Activated CD4-positive, alpha-beta T cell treated with anti-CD3 and anti-CD28 coated beads, Interleukin-2, amount 10 ng/mL, durations not matched to agents 24 days and 14 days (primary cell): ENCODE results near the gene EIF4EBP2. TPM values are rescaled to one million over a fixed set of nuclear protein-coding genes. Genes with fewer than 3 reads are reported as not detected.

Source experiments
- DNase-seq: peaks from one replicate; pipeline ENCODE4 v3.0.0; 2022
- H3K27ac Mint-ChIP-seq: one replicate; pipeline ENCODE4 v1.8.0; 2022; ENCODE audit warnings: mild to moderate bottlenecking, mixed read lengths
- H3K27me3 Mint-ChIP-seq: one replicate; pipeline ENCODE4 v1.8.0; 2022; ENCODE audit warnings: mixed read lengths
- H3K36me3 Mint-ChIP-seq: one replicate; pipeline ENCODE4 v1.8.0; 2022; ENCODE audit warnings: low read depth, mild to moderate bottlenecking, mixed read lengths
- H3K4me1 Mint-ChIP-seq: one replicate; pipeline ENCODE4 v1.8.0; 2021; ENCODE audit warnings: mixed read lengths
- H3K4me3 Mint-ChIP-seq: one replicate; pipeline ENCODE4 v1.8.0; 2022; ENCODE audit warnings: mild to moderate bottlenecking, moderate library complexity, mixed read lengths
- H3K9me3 Mint-ChIP-seq: one replicate; pipeline ENCODE4 v1.8.0; 2021; ENCODE audit warnings: mixed read lengths
- intact Hi-C: fragments of 100-400 bp; cut with micrococcal nuclease; formaldehyde crosslinking; loops from one replicate; pipeline ENCODE4 v1.15.1; 2023
- total RNA-seq: library from RNA; stranded (reverse); gene quantifications from 2 replicates; pipeline ENCODE4 v1.2.3, GENCODE V29; 2022

The EIF4EBP2 gene
- total RNA-seq, 1 donor from 2014 or later: 38.3 TPM

DNA sequence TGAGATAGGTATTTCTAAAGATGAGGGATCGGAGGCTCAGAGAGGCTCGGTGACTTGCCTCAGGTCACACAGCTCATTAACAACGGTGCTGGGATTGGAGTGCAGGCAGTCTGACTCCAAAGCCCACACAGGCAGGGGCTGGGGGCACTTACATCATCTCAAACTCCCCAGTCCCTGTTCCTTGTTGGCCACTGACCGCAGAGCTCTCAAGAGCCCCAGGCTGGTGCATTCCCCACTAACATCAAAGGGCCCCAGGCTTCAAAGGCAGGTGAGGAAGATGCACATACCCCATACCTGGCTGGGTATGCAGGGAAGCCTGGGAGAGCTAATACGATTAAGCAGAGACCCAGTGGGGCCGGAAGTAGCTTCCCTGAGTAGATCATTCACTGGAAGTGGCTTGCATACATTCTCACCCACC, 51.3 kb downstream of the EIF4EBP2 start:
- intact Hi-C loops: no loop called here
- H3K9me3 Mint-ChIP-seq: no peaks in the 10 kb centered on the region
- no peak overlapping the region for H3K4me3 Mint-ChIP-seq
- H3K27ac Mint-ChIP-seq: no peak overlapping the region
- H3K36me3 Mint-ChIP-seq: no peaks in the 10 kb centered on the region
- H3K4me1 Mint-ChIP-seq: no peaks in the 10 kb centered on the region
- peaks cover 42% of the 10 kb centered on the region for H3K27me3 Mint-ChIP-seq
- no peak for DNase-seq

DNA sequence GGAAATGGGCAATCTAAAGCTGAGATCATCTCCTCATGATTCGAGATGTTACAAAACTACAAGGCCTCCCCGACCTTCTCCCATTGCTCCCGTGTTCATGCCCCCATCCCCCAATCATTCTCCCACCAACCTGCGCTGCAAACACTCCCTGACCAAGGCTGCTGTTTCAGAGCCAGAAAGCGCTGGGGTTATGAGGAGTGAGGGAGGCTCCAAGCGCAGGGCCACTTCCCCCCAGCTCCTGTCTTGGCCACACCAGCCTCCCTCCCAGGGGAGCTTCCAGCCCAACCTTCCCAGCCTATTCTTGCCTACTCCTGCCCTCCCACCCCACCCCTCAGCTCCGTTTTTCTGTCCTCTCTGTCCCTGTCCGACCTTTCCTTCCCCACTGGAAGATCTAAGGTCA, 52.2 kb downstream of the EIF4EBP2 start:
- intact Hi-C loops: no loop called here
- peaks cover 49% of the 10 kb centered on the region for H3K27me3 Mint-ChIP-seq
- no peaks in the 10 kb centered on the region for H3K9me3 Mint-ChIP-seq
- H3K36me3 Mint-ChIP-seq: no peaks in the 10 kb centered on the region
- no peak overlapping the region for H3K4me3 Mint-ChIP-seq
- no peaks in the 10 kb centered on the region for H3K4me1 Mint-ChIP-seq
- no peak overlapping the region for H3K27ac Mint-ChIP-seq
- no peak for DNase-seq

DNA sequence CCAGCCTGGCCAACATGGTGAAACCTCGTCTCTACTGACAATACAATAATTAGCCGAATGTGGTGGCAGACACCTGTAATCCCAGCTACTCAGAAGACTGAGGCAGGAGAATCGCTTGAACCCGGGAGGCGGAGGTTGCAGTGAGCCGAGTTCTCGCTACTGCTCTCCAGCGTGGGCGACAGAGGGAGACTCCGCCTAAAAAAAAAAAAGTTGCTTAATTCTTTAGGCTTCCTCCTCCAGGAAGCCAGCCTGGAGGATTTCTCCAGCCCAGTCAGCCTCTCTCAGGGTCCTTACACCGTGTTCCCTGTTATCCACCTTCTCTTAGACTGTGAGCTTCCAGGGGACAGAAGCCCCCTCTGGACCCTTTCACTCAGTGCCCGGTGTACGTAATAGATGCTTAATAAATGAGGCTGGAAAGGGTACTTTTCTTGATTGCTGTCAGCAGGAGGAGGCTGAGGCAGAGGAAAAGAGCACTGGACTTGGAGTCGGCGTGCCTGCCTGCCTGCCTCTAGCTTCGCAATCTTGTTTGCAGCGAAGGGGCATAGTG, 53.9 kb downstream of the EIF4EBP2 start:
- Mint-ChIP-seq H3K9me3 (no peaks in the 10 kb centered on the region), H3K36me3 (no peaks in the 10 kb centered on the region), H3K4me1 (no peaks in the 10 kb centered on the region), H3K4me3 (no peak overlapping the region), H3K27ac (no peak overlapping the region), H3K27me3 (peaks cover 52% of the 10 kb centered on the region)
- intact Hi-C loops: no loop called here
- DNase-seq: no peak

DNA sequence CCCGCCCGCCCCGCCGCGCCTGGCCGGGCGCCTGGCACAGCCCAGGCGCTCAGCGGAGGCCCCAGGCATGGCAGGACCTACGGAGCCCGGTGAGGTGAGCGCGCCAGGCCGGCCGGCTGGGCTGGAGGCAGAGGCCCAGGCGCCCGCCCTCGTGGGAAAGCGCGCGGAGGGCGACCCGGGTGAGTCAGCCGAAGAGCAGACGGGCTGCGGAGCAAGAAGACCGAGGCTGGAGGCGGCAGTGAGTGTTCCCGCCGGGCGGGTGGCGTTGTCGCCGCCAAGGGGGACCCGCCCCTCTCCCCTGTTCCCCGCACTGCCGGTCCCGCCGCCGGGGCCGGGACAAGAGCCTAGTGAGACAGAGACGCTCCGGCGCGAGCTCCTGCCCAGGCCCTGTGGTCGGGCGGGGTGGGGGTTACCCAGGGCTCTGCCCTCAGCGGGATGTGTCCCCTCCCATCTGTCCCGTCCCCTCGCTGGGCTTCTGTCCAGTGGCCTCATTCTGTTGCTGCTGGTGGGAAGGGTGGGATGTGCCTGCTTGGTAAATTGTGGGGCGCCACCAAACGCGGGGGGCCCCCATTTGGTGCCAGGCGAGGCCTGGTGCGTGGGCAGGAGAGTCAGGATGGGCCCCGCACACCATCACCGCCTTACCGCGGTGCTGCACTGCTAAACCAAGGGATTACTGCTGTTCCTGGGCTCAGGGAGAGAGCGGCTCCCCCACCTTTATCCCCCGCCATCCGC, 54.5 kb downstream of the EIF4EBP2 start:
- intact Hi-C loops: no loop called here
- Mint-ChIP-seq H3K9me3 (no peaks in the 10 kb centered on the region), H3K4me3 (peak overlapping the region; percentile 26), H3K27ac (no peak overlapping the region), H3K27me3 (peaks cover 53% of the 10 kb centered on the region), H3K36me3 (no peaks in the 10 kb centered on the region), H3K4me1 (no peaks in the 10 kb centered on the region)
- DNase-seq: peak; percentile 67

DNA sequence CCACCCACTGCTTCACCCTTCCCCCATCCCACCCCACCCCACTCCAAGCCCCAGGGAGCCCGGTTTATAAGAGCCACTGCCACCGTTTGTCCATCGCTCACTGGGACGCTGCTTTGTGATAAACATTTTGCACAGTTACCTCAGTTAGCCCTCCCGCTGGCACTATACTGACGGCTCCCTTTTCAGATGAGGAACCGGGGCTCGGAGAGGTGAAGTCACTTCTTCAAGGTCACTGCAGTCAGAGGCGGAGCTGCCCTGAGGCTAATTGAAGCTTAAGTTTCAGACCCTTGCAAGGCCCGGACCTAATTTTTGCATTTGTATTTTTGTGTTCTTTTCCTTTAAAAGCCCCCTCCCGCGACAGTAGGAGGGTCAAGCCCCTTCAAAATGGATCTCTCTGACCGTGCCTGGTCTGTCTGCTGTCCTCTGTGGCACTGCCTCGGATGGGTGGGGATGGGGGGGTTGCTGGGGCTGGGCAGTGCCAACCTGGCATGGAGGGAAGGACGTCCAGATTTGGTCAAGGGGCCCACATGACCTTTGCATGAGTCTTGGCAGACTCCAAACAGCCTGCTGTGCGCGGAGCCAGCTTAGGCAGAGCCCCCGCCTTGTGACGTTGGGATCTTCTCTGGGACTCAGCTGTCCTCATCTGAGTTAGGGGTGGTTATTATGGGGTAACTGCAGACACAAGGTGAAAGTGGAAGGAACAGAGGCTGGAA, 55.3 kb downstream of the EIF4EBP2 start:
- no peak overlapping the region for H3K27ac Mint-ChIP-seq
- H3K4me3 Mint-ChIP-seq: no peak overlapping the region
- H3K36me3 Mint-ChIP-seq: no peaks in the 10 kb centered on the region
- H3K4me1 Mint-ChIP-seq: no peaks in the 10 kb centered on the region
- H3K9me3 Mint-ChIP-seq: no peaks in the 10 kb centered on the region
- intact Hi-C loops: no loop called here
- H3K27me3 Mint-ChIP-seq: peaks cover 56% of the 10 kb centered on the region
- DNase-seq: no peak

DNA sequence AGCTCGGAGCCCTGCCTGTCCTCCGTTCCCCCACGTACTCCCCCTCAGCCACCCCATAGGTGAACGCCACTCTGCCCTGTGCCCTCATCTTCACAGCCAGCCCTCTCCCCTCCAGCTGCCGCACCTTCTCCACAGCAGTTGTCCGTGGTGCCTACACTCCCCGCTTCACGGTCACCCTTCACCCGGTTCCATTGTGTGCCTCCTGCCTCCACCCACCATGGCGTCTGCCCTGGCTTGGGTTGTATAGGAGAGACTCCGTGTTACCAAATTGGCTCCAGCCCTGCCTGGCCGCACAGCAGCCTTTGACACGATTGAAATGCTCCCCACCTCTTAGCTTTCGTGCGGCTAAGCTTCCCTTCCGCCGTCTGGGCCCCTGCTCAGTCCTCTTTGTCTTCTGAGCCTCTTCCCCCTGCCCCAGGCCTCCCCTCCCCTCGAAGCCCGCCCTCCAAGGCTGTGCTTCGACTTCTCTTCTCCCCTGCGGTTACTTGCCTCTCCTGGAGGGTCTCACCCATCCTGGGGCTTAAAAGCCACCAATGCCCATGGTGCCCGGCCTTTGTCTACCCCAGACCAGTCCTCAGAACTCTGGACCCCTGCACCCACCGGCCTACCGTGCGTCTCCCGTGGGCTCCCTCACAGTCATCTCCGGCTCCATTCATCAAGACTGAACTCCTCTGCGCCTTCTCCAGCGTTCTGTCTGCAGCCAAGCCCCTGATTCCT, 56.0 kb downstream of the EIF4EBP2 start:
- no peak overlapping the region for H3K27ac Mint-ChIP-seq
- H3K9me3 Mint-ChIP-seq: no peaks in the 10 kb centered on the region
- H3K36me3 Mint-ChIP-seq: no peaks in the 10 kb centered on the region
- no peak for DNase-seq
- no peaks in the 10 kb centered on the region for H3K4me1 Mint-ChIP-seq
- intact Hi-C loops: loop anchor here (10.0 kb wide), 1 partner anchor 295 kb away; no protein-coding TSS in a partner anchor
- no peak overlapping the region for H3K4me3 Mint-ChIP-seq
- H3K27me3 Mint-ChIP-seq: peaks cover 56% of the 10 kb centered on the region

DNA sequence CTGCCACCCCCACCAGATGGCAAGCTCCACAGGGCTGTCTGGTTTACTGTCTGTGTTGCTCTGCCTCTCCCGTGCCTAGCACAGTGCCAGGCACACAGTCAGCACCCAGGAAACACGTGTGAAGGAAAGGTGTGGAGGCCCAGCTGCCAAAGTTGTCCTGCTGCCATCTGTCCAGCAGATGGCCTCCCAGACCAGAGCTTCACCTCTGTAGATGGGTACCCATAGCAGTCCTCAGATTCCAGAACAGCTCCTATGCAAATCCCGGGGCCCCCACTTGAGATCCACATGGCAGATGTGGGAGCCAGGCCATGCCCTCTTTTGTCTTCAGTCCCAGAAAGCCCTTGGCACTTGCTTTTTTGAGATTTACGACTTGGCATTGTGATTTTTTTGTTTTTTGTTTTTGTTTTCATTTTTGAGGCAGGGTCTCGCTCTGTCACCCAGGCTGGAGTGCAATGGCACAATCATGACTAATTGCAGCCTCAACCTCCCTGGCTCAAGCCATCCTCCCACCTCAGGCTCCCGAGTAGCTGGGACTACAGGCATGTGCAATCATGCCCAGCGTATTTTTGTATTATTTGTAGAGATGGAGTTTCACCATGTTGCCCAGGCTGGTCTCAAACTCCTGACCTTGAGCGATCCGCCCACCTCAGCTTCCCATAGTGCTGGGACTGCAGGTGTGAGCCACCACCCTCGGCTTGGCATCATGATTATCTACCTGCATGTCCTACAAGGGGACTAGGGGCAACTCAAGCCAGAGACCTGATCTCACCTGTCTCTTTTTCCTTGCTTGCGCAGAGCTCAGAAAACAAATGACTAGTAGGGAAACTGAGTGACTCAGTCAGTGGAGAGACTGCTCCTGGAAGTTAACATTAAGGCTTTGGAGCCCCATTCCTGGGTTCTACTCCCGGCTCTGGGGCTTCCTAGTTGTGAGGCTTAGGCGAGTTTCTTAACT, 57.7 kb downstream of the EIF4EBP2 start:
- H3K27me3 Mint-ChIP-seq: peaks cover 48% of the 10 kb centered on the region
- H3K4me1 Mint-ChIP-seq: no peaks in the 10 kb centered on the region
- H3K36me3 Mint-ChIP-seq: no peaks in the 10 kb centered on the region
- H3K4me3 Mint-ChIP-seq: no peak overlapping the region
- no peaks in the 10 kb centered on the region for H3K9me3 Mint-ChIP-seq
- peak; percentile 82 for DNase-seq
- no peak overlapping the region for H3K27ac Mint-ChIP-seq
- intact Hi-C loops: loop anchor here (1.0 to 10.0 kb wide), 2 partner anchors 79 to 293 kb away; no protein-coding TSS in a partner anchor

DNA sequence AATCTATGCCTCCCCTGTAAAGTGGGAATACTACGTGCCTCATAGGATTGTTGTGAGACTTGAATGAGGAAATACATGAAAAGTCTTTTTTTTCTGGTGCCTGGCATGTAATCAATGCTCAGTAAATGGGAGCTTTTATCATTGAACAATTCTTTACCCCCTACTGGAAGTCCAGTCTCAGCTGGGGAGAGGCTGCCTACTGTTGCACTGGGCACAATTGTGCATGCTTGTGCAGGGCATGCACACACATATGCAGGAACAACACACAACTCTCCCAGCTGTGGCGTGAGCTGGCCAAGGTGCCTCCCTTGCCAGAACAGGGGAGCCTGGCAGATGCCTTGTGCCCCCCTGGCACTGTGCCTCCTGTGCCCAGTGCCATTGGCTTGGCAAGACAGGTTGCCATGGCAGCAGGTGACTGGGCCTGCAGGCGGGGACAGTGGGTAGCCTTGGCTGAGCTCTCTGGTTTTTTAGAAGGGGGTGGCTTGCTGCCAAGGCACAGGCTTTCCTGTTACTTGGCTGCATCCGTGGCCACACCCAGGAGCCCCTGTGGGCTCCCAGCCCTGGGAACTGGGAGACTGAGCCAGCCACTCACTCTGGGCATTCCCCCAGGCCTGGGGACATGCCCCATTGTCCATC, 58.5 kb downstream of the EIF4EBP2 start:
- Mint-ChIP-seq H3K4me3 (no peak overlapping the region), H3K27me3 (peaks cover 44% of the 10 kb centered on the region), H3K27ac (no peak overlapping the region), H3K36me3 (no peaks in the 10 kb centered on the region), H3K4me1 (no peaks in the 10 kb centered on the region), H3K9me3 (no peaks in the 10 kb centered on the region)
- no peak for DNase-seq
- intact Hi-C loops: loop anchor here (10.0 kb wide), 1 partner anchor 292 kb away; no protein-coding TSS in a partner anchor

DNA sequence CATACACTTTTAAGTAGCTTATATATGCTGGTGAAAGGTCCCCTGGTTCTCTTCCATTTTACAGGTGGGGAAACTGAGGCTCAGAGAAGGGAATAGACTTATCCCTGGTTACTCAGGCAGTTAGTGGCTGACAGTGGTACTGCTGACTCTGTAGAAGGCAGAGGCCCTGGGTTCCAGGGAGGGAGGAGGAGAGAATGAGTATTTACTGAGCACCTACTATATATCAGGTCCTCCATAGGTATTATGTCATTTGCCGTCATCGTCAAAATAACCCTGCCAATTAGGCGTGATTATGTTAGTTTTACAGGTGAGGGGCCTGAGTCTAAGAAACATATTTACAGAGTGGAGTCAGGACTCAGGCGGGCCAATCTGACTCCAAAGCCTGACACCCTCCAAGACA, 61.3 kb downstream of the EIF4EBP2 start:
- intact Hi-C loops: loop anchor here (10.0 kb wide), 1 partner anchor 290 kb away; no protein-coding TSS in a partner anchor
- H3K27ac Mint-ChIP-seq: no peak overlapping the region
- H3K9me3 Mint-ChIP-seq: no peaks in the 10 kb centered on the region
- no peak overlapping the region for H3K4me3 Mint-ChIP-seq
- no peaks in the 10 kb centered on the region for H3K4me1 Mint-ChIP-seq
- no peaks in the 10 kb centered on the region for H3K36me3 Mint-ChIP-seq
- H3K27me3 Mint-ChIP-seq: peaks cover 31% of the 10 kb centered on the region
- DNase-seq: no peak

DNA sequence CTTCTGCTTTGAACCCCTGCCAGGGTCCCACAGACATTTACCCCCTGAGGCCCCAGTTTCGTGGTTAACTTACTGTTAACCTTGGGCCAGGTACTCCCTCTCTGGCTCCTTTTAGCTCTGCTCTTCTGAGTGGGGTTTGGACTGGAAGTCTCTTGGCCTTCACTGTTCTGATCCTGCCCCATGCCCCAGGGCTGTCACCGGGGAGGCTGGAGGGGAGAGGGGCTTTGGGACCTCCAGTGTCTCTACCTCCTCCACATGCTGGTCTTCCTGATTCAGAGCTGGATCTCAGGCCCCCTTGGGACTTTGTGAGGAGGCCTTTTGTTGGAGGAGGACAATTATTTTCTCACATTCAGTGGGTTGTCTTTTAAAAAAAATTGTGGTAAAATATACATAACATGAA, 61.9 kb downstream of the EIF4EBP2 start:
- Mint-ChIP-seq H3K36me3 (no peaks in the 10 kb centered on the region), H3K4me1 (no peaks in the 10 kb centered on the region), H3K27ac (no peak overlapping the region), H3K27me3 (peaks cover 27% of the 10 kb centered on the region), H3K4me3 (no peak overlapping the region), H3K9me3 (no peaks in the 10 kb centered on the region)
- intact Hi-C loops: loop anchor here (10.0 kb wide), 1 partner anchor 289 kb away; no protein-coding TSS in a partner anchor
- no peak for DNase-seq

DNA sequence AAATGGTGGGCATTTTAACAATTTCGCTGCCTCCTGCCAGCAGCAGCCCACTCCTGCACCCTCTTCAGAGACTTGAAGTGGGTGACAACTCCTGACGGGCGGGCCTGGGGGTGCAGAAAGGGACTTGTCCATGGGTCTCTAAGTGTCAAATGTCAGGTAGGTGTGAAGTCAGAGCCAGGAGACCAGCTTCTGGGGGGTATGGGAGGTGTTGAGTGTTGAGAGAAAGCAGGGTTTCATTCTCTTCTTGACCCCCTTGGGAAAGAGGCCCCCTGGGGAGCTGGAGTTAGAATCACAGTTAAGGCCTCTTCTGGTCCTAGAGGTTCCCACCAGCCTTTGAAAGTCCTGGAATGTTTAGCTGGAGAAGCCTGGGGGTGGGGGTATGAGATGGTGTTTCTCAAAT, 63.0 kb downstream of the EIF4EBP2 start:
- intact Hi-C loops: loop anchor here (10.0 kb wide), 1 partner anchor 288 kb away; no protein-coding TSS in a partner anchor
- H3K27ac Mint-ChIP-seq: no peak overlapping the region
- no peaks in the 10 kb centered on the region for H3K4me1 Mint-ChIP-seq
- peaks cover 27% of the 10 kb centered on the region for H3K27me3 Mint-ChIP-seq
- no peaks in the 10 kb centered on the region for H3K9me3 Mint-ChIP-seq
- H3K36me3 Mint-ChIP-seq: no peaks in the 10 kb centered on the region
- DNase-seq: no peak
- H3K4me3 Mint-ChIP-seq: no peak overlapping the region

DNA sequence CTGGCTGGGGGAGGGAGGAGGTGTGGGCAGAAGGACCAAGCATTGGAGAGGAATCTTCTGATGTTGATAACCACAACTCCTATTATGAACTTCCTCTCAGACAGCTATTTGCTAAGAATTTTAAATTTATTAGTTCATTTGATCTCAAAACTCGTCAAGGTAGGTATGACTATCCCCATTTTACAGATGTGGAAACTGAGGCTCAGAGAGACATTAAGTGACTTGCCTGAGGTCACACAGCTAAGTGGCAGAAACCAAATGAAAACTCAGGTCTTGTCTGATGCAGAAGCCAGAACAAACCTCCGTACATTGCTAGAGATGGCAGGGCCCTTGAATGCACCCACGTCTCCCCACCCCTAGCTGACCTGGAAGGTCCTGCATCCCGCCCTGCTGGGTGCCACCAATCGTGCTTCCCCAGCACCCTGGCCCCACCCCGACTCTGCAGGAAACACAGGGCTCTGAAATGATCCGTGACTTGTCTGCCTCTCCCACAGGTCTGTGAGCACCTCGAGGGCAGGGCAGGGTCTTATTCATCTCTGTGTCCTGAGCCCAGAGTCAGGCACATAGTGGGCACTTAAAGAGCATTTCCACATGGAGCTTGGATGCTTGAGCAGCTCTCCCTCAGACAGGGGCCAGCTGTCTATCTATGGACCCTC, 69.0 kb downstream of the EIF4EBP2 start:
- H3K27me3 Mint-ChIP-seq: peaks cover 55% of the 10 kb centered on the region
- peaks cover 2% of the 10 kb centered on the region for H3K36me3 Mint-ChIP-seq
- H3K27ac Mint-ChIP-seq: no peak overlapping the region
- intact Hi-C loops: loop anchor here (10.0 kb wide), 1 partner anchor 412 kb away; the partner anchor contains the start of gene PCBD1
- no peak overlapping the region for H3K4me3 Mint-ChIP-seq
- peaks cover 19% of the 10 kb centered on the region for H3K4me1 Mint-ChIP-seq
- no peak for DNase-seq
- no peaks in the 10 kb centered on the region for H3K9me3 Mint-ChIP-seq
